Right kidney (tissue), 9 donors: ENCODE measurements around the gene ACTL8.

ENCODE experiments used
- DNase-seq: peaks from one replicate; pipeline ENCODE4 v3.0.0-alpha.2; 2016
- long read RNA-seq, 8 donors: transcript quantifications; one replicate each; lab custom pipeline, GENCODE V29; 2026

The ACTL8 gene, protein sequence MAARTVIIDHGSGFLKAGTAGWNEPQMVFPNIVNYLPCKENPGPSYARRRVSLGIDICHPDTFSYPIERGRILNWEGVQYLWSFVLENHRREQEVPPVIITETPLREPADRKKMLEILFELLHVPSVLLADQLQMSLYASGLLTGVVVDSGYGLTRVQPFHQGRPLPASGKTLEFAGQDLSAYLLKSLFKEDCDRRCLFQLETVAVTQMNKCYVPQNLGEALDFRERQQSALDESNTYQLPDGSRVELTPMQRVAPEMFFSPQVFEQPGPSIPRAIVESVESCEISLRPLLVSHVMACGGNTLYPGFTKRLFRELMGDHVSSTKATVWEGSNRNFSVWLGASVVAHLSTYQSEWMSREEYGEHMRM
- long read RNA-seq, donor 1, result 0 reads
- long read RNA-seq, donor 2, result 0 reads
- long read RNA-seq, donor 3, result 0 reads
- long read RNA-seq, donor 4, result 0 reads
- long read RNA-seq, donor 5, result 0 reads
- long read RNA-seq, donor 6, result 0 reads
- long read RNA-seq, donor 7, result 0 reads
- long read RNA-seq, donor 8, result 0 reads

DNA sequence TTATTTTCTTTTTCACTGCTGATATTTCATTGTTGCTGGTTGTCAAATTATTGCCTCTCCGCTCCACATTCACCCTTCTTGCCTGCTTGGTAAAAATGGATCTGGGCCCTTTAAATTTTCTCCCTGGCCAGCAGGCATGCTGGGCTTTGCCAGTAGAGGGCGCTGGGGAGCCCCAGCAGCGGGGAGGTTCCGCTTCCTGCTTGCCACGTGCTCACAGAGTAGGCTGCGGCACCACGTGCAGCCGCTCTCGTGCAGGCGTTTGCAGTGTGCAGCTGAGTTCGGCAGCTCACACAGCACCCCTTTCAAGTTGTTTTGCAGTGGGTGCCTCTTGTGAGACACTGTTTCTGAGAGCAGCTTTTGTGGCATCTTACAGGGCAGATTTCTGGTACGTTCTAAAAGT lies at the start of gene ACTL8:
Gene ACTL8 (plus strand): TSS at position 214 of the 400 bp plus-strand sequence. CDS start 67,676 bp downstream, outside the sequence.
- no peak for DNase-seq

DNA sequence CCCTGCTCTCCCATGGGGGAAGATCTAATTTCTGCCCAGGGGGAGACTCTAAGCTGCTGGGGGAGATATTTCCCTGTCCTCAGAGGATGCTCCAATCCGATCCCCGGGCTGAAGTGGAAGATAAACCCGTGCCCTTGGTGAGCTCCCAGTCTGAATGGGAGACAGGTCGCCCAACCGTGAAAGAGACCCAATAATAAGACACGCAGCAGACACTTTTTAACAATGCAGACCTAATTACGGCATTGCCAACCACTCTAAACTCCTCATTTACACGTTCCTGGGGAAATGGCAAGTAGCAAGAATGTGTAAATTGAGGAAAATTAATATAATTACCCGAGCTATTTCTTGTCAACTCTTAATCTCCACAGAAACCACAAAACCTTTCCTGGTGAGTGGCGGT lies 48.7 kb upstream of the ACTL8 start:
- DNase-seq, result no peak

DNA sequence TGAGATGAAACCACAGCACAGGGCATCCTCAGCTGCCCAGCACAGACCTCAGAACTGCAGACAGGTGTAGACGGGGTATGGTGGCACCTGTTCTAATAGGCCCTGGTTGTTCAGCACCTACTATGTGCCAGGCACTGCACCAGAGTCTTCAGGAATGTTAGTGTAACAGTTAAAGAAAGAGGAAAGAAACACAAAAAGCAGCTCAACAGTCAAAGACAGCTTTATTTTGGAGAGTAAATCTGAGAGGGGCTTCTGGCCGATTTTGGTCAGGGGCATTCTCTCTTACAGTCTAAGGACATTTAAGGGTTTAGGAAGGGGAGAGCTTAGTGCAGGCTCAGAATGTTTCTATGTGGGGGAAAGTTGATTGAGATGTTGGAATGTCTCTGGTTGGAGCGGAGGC lies 45.2 kb upstream of the ACTL8 start:
- DNase-seq, result no peak

DNA sequence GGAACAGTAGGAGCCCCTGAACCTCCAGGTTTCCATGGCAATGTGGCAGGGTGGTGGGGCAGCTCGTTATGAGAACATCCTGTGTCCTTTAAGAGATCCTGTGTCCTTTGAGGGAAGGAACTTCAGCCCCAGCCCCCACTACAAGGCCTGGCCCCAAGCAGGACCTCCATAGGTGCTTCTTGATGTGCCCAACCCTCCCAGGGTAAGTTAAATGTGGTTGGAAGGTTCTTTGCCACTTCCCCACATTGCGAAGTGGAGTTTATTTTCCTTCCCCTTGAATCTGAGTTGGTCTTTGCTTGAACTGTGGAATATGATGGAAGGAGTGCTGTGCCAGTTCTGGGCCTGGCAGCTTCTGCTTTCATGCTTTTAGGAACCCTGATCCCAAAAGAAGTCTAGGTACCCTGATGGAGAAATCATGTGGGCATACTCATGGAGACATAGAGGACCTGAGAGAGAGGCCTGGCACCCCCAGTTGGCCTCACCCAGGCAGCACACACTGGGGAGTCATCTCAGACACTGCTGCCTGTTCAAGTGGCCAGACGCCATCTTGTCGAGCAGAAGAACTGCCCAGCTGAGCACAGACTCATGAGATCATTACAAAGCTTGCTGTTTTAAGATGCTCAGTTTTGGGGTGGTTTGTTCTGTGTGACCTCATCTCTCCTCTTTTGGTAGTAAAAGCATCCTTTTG lies 44.1 kb upstream of the ACTL8 start:
- DNase-seq, result no peak

DNA sequence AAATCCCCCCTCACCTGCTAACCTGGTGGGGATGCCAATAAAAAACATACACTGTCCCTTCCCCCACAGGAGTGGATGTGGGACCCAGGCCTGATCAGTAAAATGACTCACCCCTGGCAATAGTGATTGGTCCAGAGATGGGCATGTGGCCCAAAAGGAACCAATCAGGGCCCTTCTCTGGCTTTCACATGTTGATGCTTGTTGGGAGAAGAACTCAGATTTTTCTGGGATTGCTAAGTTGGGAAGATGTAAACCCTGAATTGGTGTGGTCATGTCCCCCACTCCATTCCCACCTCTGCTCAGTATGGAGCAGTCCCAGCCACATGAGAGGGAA lies 43.6 kb upstream of the ACTL8 start:
- no peak for DNase-seq

DNA sequence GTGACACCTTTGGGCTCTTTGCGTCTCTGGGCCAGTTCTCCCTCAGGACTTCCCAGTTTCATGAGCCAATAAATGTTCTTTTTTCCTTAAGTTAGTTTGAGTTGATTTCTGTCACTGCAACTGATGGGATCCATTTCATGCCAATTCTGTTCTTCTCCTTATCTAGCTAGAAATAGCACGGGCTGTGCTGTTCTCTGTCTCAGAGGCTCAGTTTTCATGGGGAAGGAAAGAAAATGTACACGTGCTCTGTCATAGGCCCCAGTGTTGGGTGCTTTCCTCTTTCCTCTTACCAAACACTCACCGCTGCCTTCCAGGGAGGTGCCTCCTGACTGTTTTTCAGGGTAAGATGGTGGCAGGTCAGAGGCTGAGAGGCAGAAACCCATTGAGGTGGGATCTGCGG lies 43.2 kb upstream of the ACTL8 start:
- DNase-seq, result no peak

DNA sequence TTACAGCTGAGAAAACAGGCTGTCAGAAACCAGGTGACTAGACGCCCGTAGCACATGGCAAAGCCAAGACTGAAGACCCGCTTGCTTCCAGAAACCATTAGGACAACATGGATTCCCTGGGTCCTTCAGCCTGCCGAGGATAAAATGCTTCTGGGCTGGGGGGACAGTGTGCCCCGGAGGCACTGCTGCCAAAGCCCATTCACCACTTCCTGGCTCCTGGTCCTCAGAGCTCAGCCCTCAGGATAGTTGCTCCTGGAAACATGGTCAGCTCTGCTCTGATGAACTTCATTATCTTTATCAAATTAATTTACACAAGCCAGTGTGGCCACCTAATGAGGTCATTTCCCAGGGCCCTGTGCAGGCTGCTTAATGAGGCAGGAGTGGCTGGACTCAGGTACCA lies 41.1 kb upstream of the ACTL8 start:
- DNase-seq, result no peak

DNA sequence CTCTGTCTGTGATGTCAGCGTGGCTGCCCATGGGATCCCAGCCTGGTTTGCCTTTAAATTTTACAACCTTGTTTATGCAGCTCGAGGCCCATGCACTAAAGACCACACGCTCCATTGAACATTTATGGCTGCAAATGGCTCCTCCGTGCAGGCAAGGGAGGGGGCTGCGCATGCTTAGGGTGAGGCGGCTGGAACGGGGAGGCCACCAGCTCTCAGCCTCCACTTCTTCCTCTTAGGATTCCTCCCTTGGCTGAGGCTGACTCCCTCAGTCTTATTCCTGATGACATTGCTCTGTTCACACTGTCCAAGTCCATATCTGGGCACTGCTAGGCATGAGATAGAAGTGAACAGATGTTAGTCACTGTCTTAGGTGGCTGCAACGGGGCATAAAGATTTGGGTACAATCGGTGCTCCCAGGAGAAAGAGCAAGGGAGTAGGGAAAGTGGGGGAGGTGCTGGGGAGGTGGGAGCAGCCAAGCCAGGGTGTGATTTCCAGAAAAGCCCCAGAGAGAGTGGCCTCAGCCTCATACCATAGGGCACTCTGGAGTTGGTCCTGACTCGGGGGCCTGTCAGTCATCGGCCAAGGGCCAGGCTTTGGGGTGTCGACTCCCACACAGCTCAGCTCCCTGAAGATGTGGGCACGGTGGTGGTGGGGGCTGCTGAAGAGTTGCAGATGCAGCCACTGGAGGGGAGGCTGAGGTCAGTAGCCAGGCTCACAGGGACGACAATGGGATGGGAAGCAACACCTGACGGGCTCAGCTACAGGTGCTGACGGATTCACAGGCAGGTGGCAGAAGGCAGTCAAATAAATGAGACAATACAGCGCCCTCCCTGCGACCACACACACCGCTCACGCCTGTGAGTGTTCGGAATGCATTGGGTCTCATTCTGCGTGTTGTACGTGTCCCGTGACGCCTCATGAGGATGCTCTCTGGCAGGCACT lies 37.3 kb upstream of the ACTL8 start:
- DNase-seq, result peak; percentile 55

DNA sequence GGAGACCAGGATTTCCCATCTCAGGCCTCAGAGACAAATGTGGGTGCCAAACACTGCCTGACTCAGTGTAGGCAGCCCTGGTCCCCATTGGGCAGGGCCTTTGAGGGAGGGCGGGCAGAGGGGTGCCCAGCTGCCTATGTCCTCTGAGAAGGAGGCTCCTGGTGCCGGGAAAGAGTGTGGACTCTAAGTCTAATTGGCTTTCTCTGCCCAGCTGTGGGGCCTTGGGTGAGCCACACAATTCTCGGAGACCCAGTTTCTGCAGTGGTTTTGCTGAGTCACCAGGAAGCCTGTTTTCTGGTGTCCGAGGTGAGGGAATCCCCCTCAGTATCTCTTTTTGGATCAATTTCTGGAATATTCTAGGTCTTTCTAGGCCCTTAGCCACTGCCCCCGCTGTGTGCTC lies 35.3 kb upstream of the ACTL8 start:
- DNase-seq, result no peak

DNA sequence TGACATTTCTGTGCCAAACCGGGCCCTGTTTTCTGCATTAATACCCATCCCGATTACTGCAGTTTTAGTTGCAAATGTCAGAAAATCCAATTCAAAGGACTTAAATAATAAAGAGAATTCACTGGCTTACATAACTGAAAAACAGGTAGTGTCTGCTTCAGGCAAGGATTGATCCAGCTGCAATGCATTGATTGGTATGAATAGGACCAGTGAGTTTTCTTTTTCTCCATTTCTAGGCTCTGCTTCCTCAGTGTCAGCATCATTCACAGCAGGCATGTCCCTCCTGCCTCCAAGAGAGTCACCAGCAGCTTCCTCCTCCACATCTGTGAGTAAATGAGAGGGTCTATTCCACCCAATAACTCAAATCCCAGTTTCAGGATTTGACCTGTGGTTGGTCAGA lies 33.7 kb upstream of the ACTL8 start:
- no peak for DNase-seq

DNA sequence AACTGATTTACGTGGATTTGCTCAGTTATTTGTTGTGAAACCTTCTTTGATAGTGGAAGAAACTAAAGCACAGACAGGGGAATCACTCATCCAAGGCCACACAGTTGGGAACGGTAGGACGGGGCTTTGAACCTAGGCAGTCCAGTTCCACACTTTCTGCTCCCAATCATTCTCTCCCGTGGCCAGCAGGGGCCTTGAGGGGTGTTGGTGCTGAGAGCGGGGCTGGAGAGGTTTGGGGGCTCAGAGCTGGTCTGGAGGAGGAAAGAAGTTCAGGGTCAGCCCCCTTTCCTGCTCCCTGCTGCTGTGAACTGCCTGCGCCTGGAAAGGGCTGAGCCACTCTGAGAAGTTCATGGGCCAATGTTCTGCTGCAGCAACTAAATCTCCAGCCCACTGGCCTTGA lies 31.4 kb upstream of the ACTL8 start:
- no peak for DNase-seq

DNA sequence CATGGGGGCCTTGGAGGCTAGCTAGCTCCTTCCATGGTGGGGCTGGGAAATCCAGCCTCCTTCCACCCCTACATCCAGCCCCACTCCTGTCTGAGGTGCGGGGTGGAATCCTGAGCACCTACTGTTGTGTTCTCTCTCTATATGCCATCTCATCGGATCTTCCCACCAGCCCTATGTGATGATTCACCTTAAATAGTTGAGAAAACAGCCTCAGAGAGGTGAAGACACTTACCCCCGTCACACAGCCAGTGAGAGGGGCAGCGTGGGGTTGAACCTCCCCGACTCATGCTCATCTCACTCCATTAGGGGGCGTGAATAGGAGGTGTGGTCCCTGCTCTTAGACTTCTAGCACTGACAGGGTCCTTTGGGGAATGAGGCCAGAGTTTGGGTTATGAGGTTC lies 31.0 kb upstream of the ACTL8 start:
- DNase-seq, result no peak

DNA sequence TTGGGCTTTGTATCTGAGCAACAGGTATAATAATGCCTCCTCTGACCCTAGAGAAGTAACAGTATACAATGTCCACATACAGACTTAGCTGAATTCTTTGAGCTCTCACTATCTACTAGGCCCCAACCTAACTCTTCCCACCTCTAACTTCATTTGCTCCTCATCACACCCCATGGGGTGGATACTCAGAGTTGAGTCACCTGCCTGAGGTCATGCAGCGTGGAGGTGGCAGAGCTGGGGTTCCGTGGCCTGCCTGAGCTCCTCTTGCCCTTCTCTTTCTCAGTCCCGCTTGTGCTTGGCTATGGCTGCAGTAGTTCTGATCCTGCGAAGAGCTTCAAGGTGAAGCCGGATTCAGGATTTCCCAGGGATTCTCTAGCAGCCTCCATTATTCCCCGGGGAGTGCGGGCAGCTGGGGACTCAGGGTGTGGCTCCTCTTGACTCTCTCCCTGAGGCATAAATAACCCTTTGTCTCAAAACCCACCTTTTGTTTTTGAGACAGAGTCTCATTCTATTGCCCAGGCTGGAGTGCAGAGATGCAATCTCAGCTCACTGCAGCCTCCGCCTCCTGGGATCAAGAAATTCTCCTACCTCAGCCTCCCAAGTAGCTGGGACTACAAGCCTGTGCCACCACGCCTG lies 29.9 kb upstream of the ACTL8 start:
- no peak for DNase-seq

DNA sequence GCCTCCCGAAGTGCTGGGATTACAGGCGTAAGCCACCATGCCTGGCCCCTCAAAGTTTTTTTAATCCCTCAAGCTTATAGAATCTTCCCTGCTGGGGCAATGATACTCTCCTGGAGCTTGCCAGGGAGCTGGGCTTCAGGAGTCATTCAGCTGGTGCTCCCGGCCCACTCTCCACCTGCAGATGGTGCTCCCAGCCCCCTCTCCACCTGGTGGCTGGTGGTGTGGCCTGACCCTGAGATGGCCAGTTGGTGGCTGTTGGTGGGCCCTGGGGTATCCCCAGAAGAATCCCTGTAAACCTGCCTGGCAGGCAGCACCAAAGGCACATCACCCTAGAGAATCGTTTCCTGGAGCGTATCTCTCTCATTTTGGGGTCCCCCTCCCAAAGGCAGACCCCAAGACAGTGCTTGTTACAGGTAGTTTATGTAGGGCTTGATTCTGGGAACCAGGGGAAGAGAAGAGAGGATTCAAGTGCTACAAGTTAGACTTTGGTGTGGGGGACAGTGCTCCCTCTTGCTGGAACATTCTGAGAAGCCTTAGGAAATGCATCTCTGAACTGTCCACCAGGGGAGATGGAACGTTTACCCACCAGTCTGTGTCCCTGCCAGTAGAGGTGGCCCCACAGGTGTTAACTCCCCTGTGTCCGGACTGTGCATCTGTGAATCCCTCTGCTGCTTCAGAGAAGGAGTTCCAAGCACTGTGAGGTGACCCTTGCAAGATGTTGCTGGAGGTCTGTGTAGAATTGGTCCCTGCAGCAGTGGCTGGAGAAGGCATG lies 29.1 kb upstream of the ACTL8 start:
- DNase-seq, result no peak

DNA sequence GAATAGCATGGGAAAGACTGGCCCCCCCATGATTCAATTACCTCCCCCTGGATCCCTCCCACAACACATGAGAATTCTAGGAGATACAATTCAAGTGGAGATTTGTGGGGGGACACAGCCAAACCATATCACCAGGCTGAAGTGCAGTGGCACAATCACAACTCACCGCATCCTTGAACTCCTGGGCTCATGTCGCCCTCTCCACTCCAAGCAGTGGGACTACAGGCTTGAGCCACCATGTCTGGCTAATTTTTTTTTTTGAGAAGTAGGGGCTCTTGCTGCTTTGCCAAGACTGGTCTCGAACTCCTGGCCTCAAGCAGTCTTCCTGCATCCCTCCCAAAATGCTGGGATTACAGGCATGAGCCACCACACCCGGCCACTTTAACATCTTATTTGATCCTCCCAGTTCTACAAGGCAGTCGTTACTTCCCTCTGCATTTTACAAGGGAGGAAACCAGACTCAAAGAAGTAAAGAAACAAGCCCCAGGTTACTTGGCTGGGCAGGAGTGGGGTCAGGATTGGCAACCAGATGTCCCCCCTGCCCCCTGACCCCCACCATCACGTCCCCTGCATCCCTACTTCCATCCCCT lies 26.9 kb upstream of the ACTL8 start:
- DNase-seq, result no peak

DNA sequence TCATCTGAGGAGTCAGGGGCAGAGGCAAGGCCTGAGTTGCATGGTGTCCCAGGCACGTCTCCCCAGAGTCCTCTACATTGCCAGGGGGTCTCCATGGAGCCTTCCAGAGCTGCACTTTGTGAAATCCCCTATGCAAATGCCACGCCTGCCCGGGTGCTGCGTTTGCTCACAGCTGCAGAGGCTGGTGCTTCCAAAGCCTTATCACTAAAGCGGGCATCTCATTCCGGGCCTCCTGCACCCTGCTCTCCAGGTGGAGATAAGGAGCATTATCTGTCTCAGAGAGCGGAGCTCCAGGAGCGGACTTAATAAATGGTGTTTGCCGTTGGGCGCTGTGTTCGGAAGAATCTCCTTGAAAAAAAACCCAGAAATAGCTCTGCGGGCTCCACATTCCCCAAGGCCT lies 25.9 kb upstream of the ACTL8 start:
- no peak for DNase-seq

DNA sequence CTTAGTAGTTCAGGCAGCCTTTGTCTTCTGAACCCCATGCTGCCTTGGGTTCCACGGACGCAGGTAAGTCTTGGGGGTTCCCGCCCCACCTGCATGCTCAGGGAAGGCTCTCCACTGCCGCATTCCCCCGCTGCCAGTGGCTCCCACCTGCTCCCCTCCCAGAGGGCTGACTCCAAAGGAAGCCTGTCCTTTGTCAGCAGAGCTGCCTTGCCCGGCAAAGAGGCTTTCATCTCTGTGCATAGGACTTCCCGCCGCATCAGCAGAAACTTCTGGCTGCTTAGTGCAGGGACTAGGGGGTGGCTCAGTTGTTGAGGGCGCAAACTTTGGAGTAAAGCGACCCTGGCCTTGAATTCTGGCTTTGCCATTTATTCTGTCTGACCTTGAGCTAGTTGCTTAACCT lies 25.2 kb upstream of the ACTL8 start:
- DNase-seq, result no peak

DNA sequence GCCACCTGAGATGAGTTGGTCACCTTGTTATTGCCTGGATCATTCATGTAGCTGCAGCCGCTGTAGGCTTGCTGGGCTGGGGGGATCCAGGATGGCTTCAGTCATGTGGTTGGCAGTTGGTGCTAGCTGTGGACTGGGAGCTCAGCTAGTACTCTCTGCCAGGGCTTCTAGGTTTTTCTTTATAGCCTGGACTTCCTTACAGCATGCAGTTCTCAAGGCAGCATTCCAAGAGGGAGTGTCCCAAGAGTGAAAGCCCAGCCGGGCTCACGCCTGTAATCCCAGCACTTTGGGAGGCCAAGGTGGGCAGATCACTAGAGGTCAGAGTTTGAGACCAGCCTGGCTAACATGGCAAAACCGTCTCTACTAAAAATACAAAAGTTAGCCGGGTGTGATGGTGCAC lies 23.7 kb upstream of the ACTL8 start:
- no peak for DNase-seq

DNA sequence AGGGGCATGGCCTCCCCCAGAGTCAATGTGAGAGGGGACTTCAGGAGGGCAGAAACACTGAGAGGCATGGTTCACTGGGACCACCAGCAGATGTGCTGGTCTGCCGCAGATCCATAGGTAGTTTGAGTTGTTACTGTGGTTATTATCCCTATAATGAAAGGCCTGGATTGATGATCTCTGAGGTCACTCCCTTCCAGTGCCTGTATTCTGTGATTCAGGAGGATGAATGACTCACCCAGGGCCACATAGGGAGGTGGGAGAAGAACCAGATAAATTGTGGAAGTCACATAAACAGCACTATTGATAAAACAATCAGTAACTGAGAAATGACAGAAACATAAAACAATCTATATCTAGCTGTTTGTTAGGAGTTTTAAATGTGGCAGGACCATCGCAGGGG lies 22.7 kb upstream of the ACTL8 start:
- DNase-seq, result no peak

DNA sequence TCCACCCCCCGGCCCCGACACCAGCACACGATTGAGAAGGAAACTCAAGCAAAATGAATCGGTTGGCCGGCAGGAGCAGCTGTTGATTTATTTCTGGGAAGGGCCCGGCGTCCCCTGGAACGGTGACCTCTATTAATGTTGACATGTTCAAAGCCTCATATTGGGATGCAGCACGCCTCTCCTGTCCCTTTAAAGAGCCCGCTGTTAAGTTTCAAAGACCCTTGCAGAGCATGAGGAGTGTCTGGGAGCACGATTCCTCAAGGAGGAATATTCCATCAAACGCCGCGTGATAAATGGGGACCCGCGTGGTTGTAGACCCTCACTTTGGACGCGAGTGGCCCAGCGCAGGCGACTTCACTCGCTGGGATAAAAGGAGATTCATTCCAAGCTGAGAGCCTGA lies 21.5 kb upstream of the ACTL8 start:
- DNase-seq, result no peak

DNA sequence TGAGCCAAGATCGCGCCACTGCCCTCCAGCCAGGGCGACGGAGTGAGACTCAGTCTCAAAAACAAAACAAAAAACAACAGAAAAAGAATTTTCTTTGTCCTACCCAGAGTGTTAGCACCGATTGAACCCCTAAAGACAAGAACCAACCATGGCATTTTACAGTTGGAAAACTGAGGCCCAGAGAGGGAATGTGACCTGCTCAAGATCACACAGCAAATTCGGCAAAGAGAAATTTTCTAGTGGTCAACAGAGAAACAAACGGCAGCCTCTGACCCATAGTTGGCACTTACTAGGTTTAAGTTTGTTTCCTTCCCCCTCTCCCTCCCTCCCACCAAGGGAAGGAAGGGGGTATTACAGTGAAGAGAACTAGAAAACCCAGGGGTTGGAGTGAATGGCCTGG lies 20.5 kb upstream of the ACTL8 start:
- no peak for DNase-seq
